ENCODE measurements around the gene GSC2.

The GSC2 gene

GRCh38 chr22:19182472-19183157 lies 32.5 kb upstream of the GSC2 start:
- no peaks in the 10 kb centered on the region for H3K36me3 Mint-ChIP-seq (ENCODE audit: low read depth)
- H3K9me3 Mint-ChIP-seq: no peaks in the 10 kb centered on the region
- H3K4me3 Mint-ChIP-seq: no peak overlapping the region
- no peak overlapping the region for H3K27ac Mint-ChIP-seq
- H3K4me1 Mint-ChIP-seq: peaks cover 9% of the 10 kb centered on the region
- no peaks in the 10 kb centered on the region for H3K27me3 Mint-ChIP-seq (ENCODE audit: low read depth)
- no peak for TF ChIP-seq CTCF (IDR thresholded peaks at IDR 0.05; ENCODE audit: unreplicated experiment in 3 of 3)

- peaks cover 9% of the 10 kb centered on the region for H3K4me1 Mint-ChIP-seq
- peak overlapping the region in 1 of 3 experiments; percentile 47 for H3K4me3 Mint-ChIP-seq
- H3K27me3 Mint-ChIP-seq (ENCODE audit: low read depth): no peaks in the 10 kb centered on the region
- TF ChIP-seq CTCF (IDR thresholded peaks at IDR 0.05; ENCODE audit: unreplicated experiment in 3 of 3): no peak
- H3K36me3 Mint-ChIP-seq (ENCODE audit: low read depth): no peaks in the 10 kb centered on the region
- no peak overlapping the region for H3K27ac Mint-ChIP-seq
- no peaks in the 10 kb centered on the region for H3K9me3 Mint-ChIP-seq
These were observed 31.8 kb upstream of the GSC2 start for GRCh38 chr22:19181786-19182471.

- TF ChIP-seq CTCF (IDR thresholded peaks at IDR 0.05; ENCODE audit: unreplicated experiment in 3 of 3): no peak
- no peak overlapping the region for H3K27ac Mint-ChIP-seq
- no peaks in the 10 kb centered on the region for H3K9me3 Mint-ChIP-seq
- no peaks in the 10 kb centered on the region for H3K36me3 Mint-ChIP-seq (ENCODE audit: low read depth)
- H3K4me3 Mint-ChIP-seq: peak overlapping the region in 2 of 3 experiments; percentile 46 to 47
- peaks cover 12% of the 10 kb centered on the region for H3K4me1 Mint-ChIP-seq
- H3K27me3 Mint-ChIP-seq (ENCODE audit: low read depth): no peaks in the 10 kb centered on the region
These were observed 30.8 kb upstream of the GSC2 start for GRCh38 chr22:19180740-19181410.

- no peaks in the 10 kb centered on the region for H3K9me3 Mint-ChIP-seq
- H3K27ac Mint-ChIP-seq: no peak overlapping the region
- no peaks in the 10 kb centered on the region for H3K27me3 Mint-ChIP-seq (ENCODE audit: low read depth)
- TF ChIP-seq CTCF (IDR thresholded peaks at IDR 0.05; ENCODE audit: unreplicated experiment in 3 of 3): no peak
- no peaks in the 10 kb centered on the region for H3K36me3 Mint-ChIP-seq (ENCODE audit: low read depth)
- peak overlapping the region in 2 of 3 experiments; percentile 46 to 47 for H3K4me3 Mint-ChIP-seq
- H3K4me1 Mint-ChIP-seq: peaks cover 14% of the 10 kb centered on the region
These were observed 30.1 kb upstream of the GSC2 start for GRCh38 chr22:19180234-19180633.

GRCh38 chr22:19179497-19180048 lies 29.5 kb upstream of the GSC2 start:
- H3K4me3 Mint-ChIP-seq: peak overlapping the region; percentile 84 to 96 (median 91)
- H3K4me1 Mint-ChIP-seq: peaks cover 14% of the 10 kb centered on the region
- peak; percentile 69 to 82 (median 70) for TF ChIP-seq CTCF (IDR thresholded peaks at IDR 0.05; ENCODE audit: unreplicated experiment in 3 of 3)
- peak overlapping the region; percentile 89 to 98 (median 95) for H3K27ac Mint-ChIP-seq
- no peaks in the 10 kb centered on the region for H3K9me3 Mint-ChIP-seq
- no peaks in the 10 kb centered on the region for H3K36me3 Mint-ChIP-seq (ENCODE audit: low read depth)
- H3K27me3 Mint-ChIP-seq (ENCODE audit: low read depth): no peaks in the 10 kb centered on the region
